Measurements from ENCODE around the gene DCD.
"Not testable (repeated sequence)": the region's sequence is repeated elsewhere in the genome, so short reads cannot be mapped to it uniquely, and the experiment has no call there.

DCD gene

DNA sequence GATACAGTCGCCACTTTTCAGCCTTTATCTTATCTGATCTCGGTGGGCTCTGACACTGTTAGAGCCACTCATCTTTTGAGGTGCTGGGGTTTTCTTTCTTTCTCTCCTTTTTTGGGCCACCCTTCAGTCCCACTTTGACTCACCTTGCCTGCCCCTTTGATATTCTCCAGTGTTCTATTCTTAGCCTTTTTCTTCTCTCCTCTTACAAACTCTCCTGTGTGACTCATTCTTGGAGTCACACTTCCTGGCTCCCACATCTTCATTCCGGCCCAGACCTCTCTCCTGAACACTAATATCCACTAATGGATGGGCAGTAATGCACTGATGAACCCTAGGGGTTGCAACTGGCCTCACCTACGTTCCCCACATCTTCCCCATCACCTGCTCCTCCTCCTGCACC, 2.2 kb upstream of the DCD start:
- H3K4me1 Mint-ChIP-seq = no peaks in the 10 kb centered on the region
- H3K36me3 Mint-ChIP-seq (ENCODE audit: low read depth) = no peaks in the 10 kb centered on the region
- no peaks in the 10 kb centered on the region for H3K9me3 Mint-ChIP-seq
- no peak overlapping the region for H3K4me3 Mint-ChIP-seq
- H3K27me3 Mint-ChIP-seq (ENCODE audit: low read depth) = peaks cover 5% of the 10 kb centered on the region
- H3K27ac Mint-ChIP-seq = no peak overlapping the region
- TF ChIP-seq, protein P1, sequence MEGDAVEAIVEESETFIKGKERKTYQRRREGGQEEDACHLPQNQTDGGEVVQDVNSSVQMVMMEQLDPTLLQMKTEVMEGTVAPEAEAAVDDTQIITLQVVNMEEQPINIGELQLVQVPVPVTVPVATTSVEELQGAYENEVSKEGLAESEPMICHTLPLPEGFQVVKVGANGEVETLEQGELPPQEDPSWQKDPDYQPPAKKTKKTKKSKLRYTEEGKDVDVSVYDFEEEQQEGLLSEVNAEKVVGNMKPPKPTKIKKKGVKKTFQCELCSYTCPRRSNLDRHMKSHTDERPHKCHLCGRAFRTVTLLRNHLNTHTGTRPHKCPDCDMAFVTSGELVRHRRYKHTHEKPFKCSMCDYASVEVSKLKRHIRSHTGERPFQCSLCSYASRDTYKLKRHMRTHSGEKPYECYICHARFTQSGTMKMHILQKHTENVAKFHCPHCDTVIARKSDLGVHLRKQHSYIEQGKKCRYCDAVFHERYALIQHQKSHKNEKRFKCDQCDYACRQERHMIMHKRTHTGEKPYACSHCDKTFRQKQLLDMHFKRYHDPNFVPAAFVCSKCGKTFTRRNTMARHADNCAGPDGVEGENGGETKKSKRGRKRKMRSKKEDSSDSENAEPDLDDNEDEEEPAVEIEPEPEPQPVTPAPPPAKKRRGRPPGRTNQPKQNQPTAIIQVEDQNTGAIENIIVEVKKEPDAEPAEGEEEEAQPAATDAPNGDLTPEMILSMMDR (IDR thresholded peaks at IDR 0.05; ENCODE audit: unreplicated experiment in 3 of 3) = no peak

DNA sequence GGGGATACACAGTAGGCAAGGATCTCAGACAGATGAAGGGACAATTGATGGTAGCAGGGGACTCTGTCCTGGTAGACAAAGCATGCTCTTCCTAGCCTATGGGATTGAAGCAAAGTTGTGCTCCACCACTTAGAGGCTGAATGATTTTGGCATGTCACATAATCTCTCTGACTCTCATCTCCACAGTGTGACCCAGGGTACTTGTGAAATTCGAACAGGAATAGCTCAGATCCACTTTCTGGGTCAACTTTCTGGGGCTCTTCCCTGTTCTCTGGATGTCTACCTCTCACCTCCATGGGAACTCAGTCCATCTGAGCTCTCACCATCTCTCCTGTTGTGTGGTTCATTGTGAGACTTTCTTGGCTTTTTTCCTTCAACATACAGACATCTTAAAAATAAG, 1.7 kb upstream of the DCD start:
- H3K4me1 Mint-ChIP-seq = no peaks in the 10 kb centered on the region
- no peaks in the 10 kb centered on the region for H3K9me3 Mint-ChIP-seq
- H3K4me3 Mint-ChIP-seq = no peak overlapping the region
- peaks cover 10% of the 10 kb centered on the region for H3K27me3 Mint-ChIP-seq (ENCODE audit: low read depth)
- TF ChIP-seq, protein P1 (IDR thresholded peaks at IDR 0.05; ENCODE audit: unreplicated experiment in 3 of 3) = no peak
- H3K36me3 Mint-ChIP-seq (ENCODE audit: low read depth) = no peaks in the 10 kb centered on the region
- H3K27ac Mint-ChIP-seq = no peak overlapping the region

DNA sequence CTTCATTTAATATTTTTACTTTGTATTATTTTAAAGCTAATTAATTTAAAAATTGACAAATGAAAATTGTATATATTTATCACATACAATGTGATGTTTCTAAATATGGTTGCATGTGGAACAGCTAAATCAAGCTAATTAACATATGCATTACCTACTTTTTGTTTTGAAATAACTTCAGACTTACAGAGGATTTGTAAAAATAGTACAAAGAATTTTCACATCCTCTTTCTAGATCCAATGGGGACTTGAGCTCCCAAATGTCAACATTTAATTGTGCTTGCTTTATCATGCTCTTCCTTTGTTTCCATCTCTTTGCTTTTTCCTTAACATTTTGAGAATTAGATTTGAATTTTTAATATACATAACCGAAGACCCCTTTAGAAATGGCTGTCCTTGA, 6.6 kb downstream of the DCD start:
- no peaks in the 10 kb centered on the region for H3K4me1 Mint-ChIP-seq
- H3K4me3 Mint-ChIP-seq = no peak overlapping the region
- H3K9me3 Mint-ChIP-seq = no peaks in the 10 kb centered on the region
- H3K27ac Mint-ChIP-seq = no peak overlapping the region
- H3K27me3 Mint-ChIP-seq (ENCODE audit: low read depth) = peaks cover 16% of the 10 kb centered on the region
- no peaks in the 10 kb centered on the region for H3K36me3 Mint-ChIP-seq (ENCODE audit: low read depth)
- TF ChIP-seq, protein P1 (IDR thresholded peaks at IDR 0.05; ENCODE audit: unreplicated experiment in 3 of 3) = no peak

DNA sequence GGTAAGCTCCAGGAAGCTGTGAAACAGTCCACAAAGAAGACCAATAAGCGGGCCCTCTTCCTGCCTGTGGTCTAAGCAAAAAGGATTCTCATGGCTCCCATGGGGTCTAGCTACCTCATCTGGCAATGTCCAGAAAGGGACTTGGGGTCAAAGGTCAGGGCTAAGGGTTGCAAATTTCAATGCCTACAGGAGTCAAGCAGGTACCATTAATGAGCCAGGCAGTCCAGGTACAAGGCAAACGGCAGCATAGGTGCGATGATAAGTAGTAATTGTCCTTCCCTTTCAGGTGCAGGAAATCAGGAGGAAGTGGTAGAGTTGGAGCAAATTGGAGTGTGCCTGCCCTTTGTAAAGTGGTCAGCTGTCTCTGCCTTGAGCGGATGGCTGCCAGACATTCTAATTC, 7.1 kb downstream of the DCD start:
- H3K4me3 Mint-ChIP-seq = no peak overlapping the region
- no peaks in the 10 kb centered on the region for H3K9me3 Mint-ChIP-seq
- H3K4me1 Mint-ChIP-seq = no peaks in the 10 kb centered on the region
- TF ChIP-seq, protein P1 (IDR thresholded peaks at IDR 0.05; ENCODE audit: unreplicated experiment in 3 of 3) = no peak
- no peak overlapping the region for H3K27ac Mint-ChIP-seq
- no peaks in the 10 kb centered on the region for H3K36me3 Mint-ChIP-seq (ENCODE audit: low read depth)
- peaks cover 12% of the 10 kb centered on the region for H3K27me3 Mint-ChIP-seq (ENCODE audit: low read depth)

DNA sequence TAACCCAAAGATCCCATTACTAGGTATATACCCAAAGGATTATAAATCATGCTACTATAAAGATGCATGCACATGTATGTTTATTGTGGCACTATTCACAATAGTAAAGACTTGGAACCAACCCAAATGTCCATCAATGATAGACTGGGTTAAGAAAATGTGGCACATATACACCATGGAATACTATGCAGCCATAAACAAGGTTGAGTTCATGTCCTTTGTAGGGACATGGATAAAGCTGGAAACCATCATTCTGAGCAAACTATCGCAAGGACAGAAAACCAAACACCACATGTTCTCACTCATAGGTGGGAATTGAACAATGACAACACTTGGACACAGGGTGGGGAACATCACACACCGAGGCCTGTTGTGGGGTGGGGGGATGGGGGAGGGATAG, 9.1 kb downstream of the DCD start:
- not testable (repeated sequence) for H3K36me3 Mint-ChIP-seq (ENCODE audit: low read depth); H3K27me3 Mint-ChIP-seq (ENCODE audit: low read depth); H3K27ac Mint-ChIP-seq; H3K9me3 Mint-ChIP-seq; H3K4me3 Mint-ChIP-seq; H3K4me1 Mint-ChIP-seq

DNA sequence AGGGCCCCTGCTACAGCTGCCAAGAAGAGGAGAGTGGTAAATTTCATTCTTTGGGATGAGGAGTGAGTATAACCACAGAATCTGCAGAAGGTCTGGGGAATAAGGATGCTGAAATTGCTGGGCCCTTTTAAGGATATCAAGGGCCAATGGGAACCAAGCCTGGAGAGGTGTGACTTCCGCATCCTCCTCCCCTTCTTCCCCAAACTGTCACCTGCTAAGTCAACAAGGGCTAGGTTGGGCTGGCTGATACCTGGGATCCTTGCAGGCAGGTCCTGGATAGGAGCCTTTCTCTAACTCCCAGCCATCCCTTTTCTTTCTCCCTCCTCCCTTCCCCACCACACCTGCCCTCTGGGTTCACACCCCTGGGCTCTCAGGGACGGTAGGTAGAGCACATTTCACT, 13.4 kb downstream of the DCD start, which contains the start of gene LACRT:
LACRT (minus strand) TSS at position 101 of the 400 bp plus-strand sequence; CDS start at position 47, 54 bp downstream.
- Mint-ChIP-seq H3K27ac (no peak within 1 kb of the TSS), H3K9me3 (no peaks in the 10 kb centered on the region), H3K4me3 (no peak within 1 kb of the TSS), H3K27me3 (ENCODE audit: low read depth) (peaks cover 5% of the 10 kb centered on the region), H3K4me1 (no peaks in the 10 kb centered on the region), H3K36me3 (ENCODE audit: low read depth) (no peaks in the 10 kb centered on the region)
- TF ChIP-seq, protein P1 (IDR thresholded peaks at IDR 0.05; ENCODE audit: unreplicated experiment in 3 of 3) = no peak
